Subcutaneous abdominal adipose tissue (tissue), 5 donors: Measurements from ENCODE around the gene PDZRN4.

Experiments used
- H3K27ac ChIP-seq: one replicate; pipeline ENCODE4 v1.7.0; 2013; ENCODE audit warnings: low read depth, mild to moderate bottlenecking, inconsistent platforms, low read length, moderate library complexity
- H3K27me3 ChIP-seq, 5 donors: one replicate each; pipeline ENCODE4 v1.7.0; 2013; ENCODE audit warnings: low read length in 5 of 5, inconsistent platforms in 1 of 5; ENCODE audit not compliant: control insufficient read depth in 5 of 5, insufficient read depth in 4 of 5
- H3K36me3 ChIP-seq, 5 donors: one replicate each; pipeline ENCODE4 v1.7.0; 2013; ENCODE audit warnings: low read length in 5 of 5; ENCODE audit not compliant: control insufficient read depth in 5 of 5, insufficient read depth in 5 of 5
- H3K4me1 ChIP-seq, 5 donors: one replicate each; pipeline ENCODE4 v1.7.0; 2013; ENCODE audit warnings: low read length in 5 of 5, mild to moderate bottlenecking in 3 of 5, moderate library complexity in 1 of 5; ENCODE audit not compliant: control insufficient read depth in 5 of 5, insufficient read depth in 5 of 5
- H3K4me3 ChIP-seq, 5 donors: one replicate each; pipeline ENCODE4 v1.7.0; 2013; ENCODE audit warnings: low read length in 5 of 5, low read depth in 1 of 5
- H3K9ac ChIP-seq, 5 donors: one replicate each; pipeline ENCODE4 v1.7.0; 2013; ENCODE audit warnings: low read length in 5 of 5, mild to moderate bottlenecking in 4 of 5, moderate library complexity in 3 of 5
- H3K9me3 ChIP-seq, 5 donors: one replicate each; pipeline ENCODE4 v1.7.0; 2013; ENCODE audit warnings: low read length in 5 of 5; ENCODE audit not compliant: control insufficient read depth in 5 of 5
- donor health status: healthy.
- donor health status: healthy.
- donor health status: healthy.
- donor health status: healthy.
- donor health status: healthy.

PDZRN4 gene

DNA sequence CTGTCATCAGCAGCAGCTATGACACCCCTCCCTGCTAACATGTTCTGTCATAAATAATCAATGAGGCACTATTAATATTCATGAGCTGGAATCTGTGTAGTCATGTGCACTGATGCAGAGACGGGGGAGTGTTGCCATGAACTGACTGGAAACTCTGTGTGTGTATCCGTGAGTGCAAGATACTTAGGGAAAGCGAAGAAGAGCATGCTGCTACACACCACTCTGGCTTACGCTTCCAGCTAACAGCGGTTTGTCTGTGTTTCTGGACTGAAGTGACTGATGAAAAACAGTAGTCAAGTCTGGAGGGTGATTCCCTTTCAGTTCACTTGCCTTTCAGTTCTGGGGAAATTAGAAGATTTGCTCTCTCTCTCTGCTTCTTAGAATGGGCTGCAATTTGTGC lies 249.4 kb downstream of the PDZRN4 start:
- H3K36me3 ChIP-seq, result no peaks in the 10 kb centered on the region
- H3K4me3 ChIP-seq, result no peak overlapping the region
- H3K27ac ChIP-seq, result no peak overlapping the region
- no peaks in the 10 kb centered on the region for H3K4me1 ChIP-seq
- no peak overlapping the region for H3K9ac ChIP-seq
- H3K27me3 ChIP-seq, result no peaks in the 10 kb centered on the region
- no peaks in the 10 kb centered on the region for H3K9me3 ChIP-seq

DNA sequence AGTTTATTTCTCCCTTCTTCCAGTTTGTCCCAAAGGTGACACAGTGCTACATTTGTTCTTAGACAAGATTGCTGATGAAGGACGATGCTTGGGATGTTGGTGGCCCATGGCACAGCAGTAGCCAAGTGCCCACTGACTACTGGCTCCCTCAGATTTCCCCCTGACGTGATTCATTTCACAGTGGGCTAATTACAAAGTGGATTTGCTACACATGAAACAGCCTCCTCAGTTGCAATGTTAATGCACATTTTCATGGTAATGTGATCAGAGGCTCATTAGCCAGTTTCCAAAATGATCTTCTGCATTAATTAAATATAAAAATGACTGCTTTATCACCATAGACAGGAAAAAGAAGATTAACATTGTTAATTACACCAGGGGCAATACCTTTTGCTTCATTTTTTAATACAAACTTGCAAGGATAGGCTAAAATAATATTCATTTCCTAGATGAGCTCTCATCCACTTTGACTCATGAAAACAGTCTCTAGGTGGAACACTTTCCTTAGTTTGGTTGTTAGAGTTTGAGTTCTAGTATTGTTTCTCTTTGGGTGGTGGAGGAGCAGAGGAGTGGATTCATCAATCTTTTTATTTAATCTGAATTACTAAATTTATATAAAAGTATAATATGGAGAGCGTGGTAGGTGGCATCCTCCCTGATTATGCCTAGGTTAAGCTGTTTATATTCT lies 250.9 kb downstream of the PDZRN4 start:
- H3K9me3 ChIP-seq, result no peaks in the 10 kb centered on the region
- H3K9ac ChIP-seq, result no peak overlapping the region
- H3K27ac ChIP-seq, result no peak overlapping the region
- no peaks in the 10 kb centered on the region for H3K27me3 ChIP-seq
- H3K4me3 ChIP-seq, result no peak overlapping the region
- H3K36me3 ChIP-seq, result no peaks in the 10 kb centered on the region
- H3K4me1 ChIP-seq, result no peaks in the 10 kb centered on the region

DNA sequence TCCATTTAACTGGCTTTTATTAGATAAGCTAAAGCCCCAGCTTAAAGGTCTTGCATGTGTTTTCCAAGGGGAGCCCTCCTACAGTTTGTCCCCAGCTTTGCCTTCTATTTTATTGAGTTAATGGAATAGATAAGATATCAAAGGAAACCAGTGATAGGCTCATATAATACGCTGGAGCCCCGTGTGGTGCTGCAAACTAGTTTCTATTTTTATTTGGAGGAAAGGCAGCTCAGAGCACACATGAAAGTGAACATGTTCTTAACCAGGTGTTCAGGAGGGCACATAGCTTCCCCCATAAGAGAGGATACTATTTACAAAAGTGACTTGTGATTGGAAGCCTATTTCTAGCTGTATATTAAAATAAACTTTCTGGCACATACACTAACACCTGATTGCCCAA lies 251.7 kb downstream of the PDZRN4 start:
- H3K4me1 ChIP-seq, result no peaks in the 10 kb centered on the region
- no peak overlapping the region for H3K9ac ChIP-seq

DNA sequence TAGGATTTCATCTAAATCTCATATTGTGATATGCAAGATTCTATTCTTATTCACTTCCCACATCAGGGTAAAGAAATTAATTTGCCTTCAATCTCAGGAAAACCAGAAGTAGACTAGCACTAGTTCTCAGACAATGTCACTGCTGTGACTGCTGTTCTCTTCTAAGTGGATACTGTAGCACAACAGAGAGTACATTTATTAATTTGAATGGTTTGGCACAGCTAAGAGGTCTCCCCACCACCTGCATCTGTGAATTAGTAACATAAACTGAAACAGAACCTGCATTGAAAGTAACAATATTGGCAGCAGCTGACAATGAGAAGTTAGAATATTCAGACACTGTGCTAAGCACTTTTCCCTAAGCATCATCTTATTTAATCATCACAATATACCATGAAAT lies 253.1 kb downstream of the PDZRN4 start:
- no peak overlapping the region for H3K9ac ChIP-seq

More for the DNA sequence above, 251.7 kb downstream of the PDZRN4 start:
- H3K27ac ChIP-seq, result no peak overlapping the region
- no peaks in the 10 kb centered on the region for H3K9me3 ChIP-seq
- H3K4me3 ChIP-seq, result no peak overlapping the region
- H3K36me3 ChIP-seq, result no peaks in the 10 kb centered on the region
- H3K27me3 ChIP-seq, result no peaks in the 10 kb centered on the region

DNA sequence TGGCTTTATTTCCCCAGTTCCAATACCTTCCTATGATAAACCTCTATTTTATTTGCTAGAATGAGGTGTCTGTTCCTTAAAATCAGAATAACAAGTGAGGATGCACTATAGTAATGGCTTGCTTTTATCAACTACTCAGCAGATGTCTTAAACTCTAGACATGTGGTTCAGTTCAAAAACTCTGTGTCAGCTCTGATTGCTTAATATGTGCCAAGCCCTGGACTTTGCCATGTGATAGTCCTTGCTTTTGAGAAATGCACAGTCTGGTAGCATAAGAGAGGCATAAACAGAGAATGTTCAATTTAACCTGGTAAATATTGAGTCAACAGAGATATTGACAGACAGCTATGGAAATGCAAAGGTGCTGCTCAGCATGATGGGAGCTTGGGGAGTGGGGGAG lies 254.8 kb downstream of the PDZRN4 start:
- Histone ChIP-seq H3K27me3 (no peaks in the 10 kb centered on the region), H3K9me3 (no peaks in the 10 kb centered on the region), H3K36me3 (no peaks in the 10 kb centered on the region), H3K4me1 (no peaks in the 10 kb centered on the region), H3K9ac (no peak overlapping the region), H3K4me3 (no peak overlapping the region), H3K27ac (no peak overlapping the region)

More for the DNA sequence above, 253.1 kb downstream of the PDZRN4 start:
- H3K4me3 ChIP-seq, result no peak overlapping the region
- no peaks in the 10 kb centered on the region for H3K36me3 ChIP-seq
- H3K9me3 ChIP-seq, result no peaks in the 10 kb centered on the region
- H3K27me3 ChIP-seq, result no peaks in the 10 kb centered on the region
- H3K4me1 ChIP-seq, result no peaks in the 10 kb centered on the region
- H3K27ac ChIP-seq, result no peak overlapping the region

DNA sequence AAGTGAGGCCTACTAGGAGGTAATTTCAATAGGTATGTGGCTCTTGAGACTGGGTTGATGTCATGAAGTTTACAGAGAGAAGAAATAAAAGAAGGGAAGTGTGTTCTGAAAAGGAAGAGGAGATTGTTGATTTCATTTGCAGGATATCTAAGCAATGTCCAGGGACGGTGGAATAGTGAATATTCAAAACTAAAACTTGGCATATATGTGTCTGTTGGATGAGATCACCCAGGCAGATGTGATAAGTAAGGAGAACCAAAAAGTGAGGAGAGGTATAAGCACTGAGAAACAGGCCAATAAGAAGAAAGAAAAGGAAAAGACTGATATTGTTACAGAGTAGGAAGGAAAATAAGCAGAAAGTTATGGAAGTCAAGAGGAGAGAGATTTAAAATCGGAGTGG lies 255.6 kb downstream of the PDZRN4 start:
- no peak overlapping the region for H3K9ac ChIP-seq
- H3K4me1 ChIP-seq, result no peaks in the 10 kb centered on the region
- H3K27me3 ChIP-seq, result no peaks in the 10 kb centered on the region
- H3K27ac ChIP-seq, result no peak overlapping the region
- H3K9me3 ChIP-seq, result no peaks in the 10 kb centered on the region
- H3K36me3 ChIP-seq, result no peaks in the 10 kb centered on the region
- H3K4me3 ChIP-seq, result no peak overlapping the region

- H3K27me3 ChIP-seq, result no peaks in the 10 kb centered on the region
- H3K9ac ChIP-seq, result no peak overlapping the region
- no peaks in the 10 kb centered on the region for H3K4me1 ChIP-seq
- no peak overlapping the region for H3K27ac ChIP-seq
- no peaks in the 10 kb centered on the region for H3K9me3 ChIP-seq
- H3K4me3 ChIP-seq, result no peak overlapping the region
- no peaks in the 10 kb centered on the region for H3K36me3 ChIP-seq
Measured at GRCh38 chr12:41452838-41453407, 264.8 kb downstream of the PDZRN4 start.

DNA sequence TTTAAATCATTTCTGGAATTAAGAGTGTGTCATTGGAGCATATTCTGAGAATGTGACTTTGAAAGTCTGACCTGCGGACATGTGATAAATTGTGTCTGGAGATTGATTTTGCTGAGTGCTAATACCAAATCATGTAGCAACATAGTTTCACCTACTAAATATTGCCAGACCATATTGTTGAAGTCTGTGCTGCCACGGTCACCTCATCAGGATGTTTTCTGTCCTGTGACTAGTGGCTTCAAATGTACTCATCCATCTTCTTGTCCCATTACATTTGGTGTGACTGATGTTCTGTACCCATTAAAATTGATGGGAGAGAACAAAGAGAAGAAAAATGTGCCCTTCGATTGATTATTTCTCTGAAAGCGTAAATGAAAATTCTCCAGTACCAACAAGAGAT lies 265.3 kb downstream of the PDZRN4 start:
- Histone ChIP-seq H3K27ac (no peak overlapping the region), H3K9me3 (no peaks in the 10 kb centered on the region), H3K9ac (no peak overlapping the region), H3K27me3 (no peaks in the 10 kb centered on the region), H3K4me3 (no peak overlapping the region), H3K36me3 (no peaks in the 10 kb centered on the region), H3K4me1 (no peaks in the 10 kb centered on the region)

DNA sequence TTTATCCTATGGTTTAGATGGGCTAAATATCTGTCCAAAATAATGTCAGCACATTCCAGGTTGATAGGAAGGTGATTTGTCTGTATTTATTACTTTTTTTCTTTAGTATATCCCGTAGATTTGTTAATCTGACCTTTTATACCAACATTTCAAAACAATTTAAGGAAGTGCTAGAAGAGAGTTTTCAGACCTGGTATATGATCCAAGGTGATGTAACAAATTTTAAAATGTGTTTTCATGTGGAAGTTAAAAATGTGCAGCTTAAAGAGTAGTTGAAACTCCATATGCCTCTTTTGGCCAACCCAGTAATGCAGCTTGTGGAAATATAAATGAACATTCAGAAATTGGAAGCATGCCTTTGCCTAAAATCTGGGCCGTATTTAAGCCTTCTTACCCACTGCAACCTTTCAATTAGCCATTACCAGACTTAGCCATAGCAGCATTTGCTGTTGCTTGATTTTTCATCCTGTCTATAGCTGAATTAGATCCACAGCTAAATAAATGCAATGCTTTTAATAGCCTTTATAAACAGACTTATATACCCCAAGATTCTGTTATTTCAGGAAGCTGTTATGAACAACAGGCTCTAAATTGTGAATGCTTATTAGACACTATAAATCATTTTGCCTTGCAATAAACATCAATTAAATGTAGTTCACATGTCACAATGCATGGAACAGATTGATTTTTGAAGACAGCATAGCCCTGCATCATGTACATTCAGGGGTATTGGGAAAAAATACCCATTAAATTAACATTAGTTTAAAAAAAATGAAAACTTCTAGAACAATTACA lies 271.2 kb downstream of the PDZRN4 start:
- Histone ChIP-seq H3K27ac (no peak overlapping the region), H3K9ac (no peak overlapping the region), H3K4me3 (no peak overlapping the region)

GRCh38 chr12:41459906-41460214 lies 271.7 kb downstream of the PDZRN4 start:
- no peak overlapping the region for H3K27ac ChIP-seq

More for the DNA sequence above, 271.2 kb downstream of the PDZRN4 start:
- Histone ChIP-seq H3K9me3 (no peaks in the 10 kb centered on the region), H3K27me3 (no peaks in the 10 kb centered on the region), H3K4me1 (no peaks in the 10 kb centered on the region), H3K36me3 (no peaks in the 10 kb centered on the region)

More at GRCh38 chr12:41459906-41460214, 271.7 kb downstream of the PDZRN4 start:
- Histone ChIP-seq H3K9ac (no peak overlapping the region), H3K27me3 (no peaks in the 10 kb centered on the region), H3K4me3 (no peak overlapping the region), H3K9me3 (no peaks in the 10 kb centered on the region), H3K36me3 (no peaks in the 10 kb centered on the region), H3K4me1 (no peaks in the 10 kb centered on the region)
